K562 (cell line): ENCODE data around the gene EIF3K. TPM values are rescaled to one million over a fixed set of nuclear protein-coding genes. Genes with fewer than 3 reads are reported as not detected.
A peak's percentile ranks its signal among the peaks of the same experiment; 100 is the strongest.

Experiments
- ARID4B ChIP-seq: sonication (generic); formaldehyde crosslinking; IDR thresholded peaks from 2 replicates; pipeline ENCODE4 v1.8.0; 2022; ENCODE audit warnings: mild to moderate bottlenecking, missing genetic modification reagents
- HNRNPLL ChIP-seq: fragments of 200-400 bp; formaldehyde crosslinking; IDR thresholded peaks from 2 replicates; pipeline ENCODE4 v1.6.1; 2017; ENCODE audit warnings: low read length, low read depth, mild to moderate bottlenecking; ENCODE audit not compliant: poor library complexity, severe bottlenecking
- KAT8 ChIP-seq: fragments of 450-650 bp; IDR thresholded peaks from 2 replicates; pipeline ENCODE4 v1.6.1; 2016; ENCODE audit warnings: low read depth, mild to moderate bottlenecking
- LCOR ChIP-seq: sonication (generic); formaldehyde crosslinking; IDR thresholded peaks from 2 replicates; pipeline ENCODE4 v1.8.0; 2022; ENCODE audit warnings: mild to moderate bottlenecking, missing genetic modification reagents
- MAFG ChIP-seq: fragments of 450-650 bp; conservative IDR thresholded peaks from 2 replicates; pipeline ENCODE4 v1.6.1; 2016; ENCODE audit warnings: missing genetic modification characterization, missing compliant biosample characterization
- MYC ChIP-seq, 2 experiments: fragments of 250-450 bp in 1 of 2; sonication (Bioruptor Pico) in 1 of 2; IDR thresholded peaks; 2 replicates each; pipeline versions ENCODE4 v1.5.1 to v1.6.1; 2012 to 2021; ENCODE audit warnings: low read depth in 2 of 2, borderline replicate concordance in 1 of 2, improper control_type of control experiment in 1 of 2, low read length in 1 of 2, mild to moderate bottlenecking in 1 of 2, moderate library complexity in 1 of 2
- PHF8 ChIP-seq: fragments of 200-600 bp; sonication (generic); IDR thresholded peaks from 2 replicates; pipeline ENCODE4 v1.6.1; 2012; ENCODE audit warnings: mixed run types, mild to moderate bottlenecking, inconsistent platforms, low read length, moderate library complexity, borderline replicate concordance
- SIN3B ChIP-seq: fragments of 450-650 bp; IDR thresholded peaks from 2 replicates; pipeline ENCODE4 v1.6.1; 2017; ENCODE audit warnings: low read depth, mild to moderate bottlenecking, moderate library complexity
- ZMIZ1 ChIP-seq, 2 experiments: fragments of 150-350 bp in 1 of 2; IDR thresholded peaks; 2 replicates each; pipeline ENCODE4 v1.6.1; 2012 to 2016; ENCODE audit warnings: low read depth in 2 of 2, low read length in 2 of 2, mild to moderate bottlenecking in 1 of 2, moderate library complexity in 1 of 2
- ZNF347 ChIP-seq: fragments of 450-650 bp; formaldehyde crosslinking; IDR thresholded peaks from 2 replicates; pipeline ENCODE4 v1.4.0; 2020; ENCODE audit warnings: low read depth, mild to moderate bottlenecking, moderate library complexity
- polyA plus RNA-seq, 8 experiments: library from polyadenylated mRNA; depleted of rRNA in 4 of 8; stranded (reverse) in 5 of 8; unstranded in 3 of 8; fragments of >200 nt; fragmentation: Nextera tagmentation in 2 of 8; fragmentation: Illumina TruSeq in 1 of 8; extraction: Ambion mirVana in 2 of 8; extraction: Trizol in 1 of 8; gene quantifications; 2 replicates each; pipeline versions ENCODE4 v1.2.1 to v1.2.3, GENCODE V29; 2011 to 2014; ENCODE audit warnings: inconsistent platforms in 1 of 8, missing spikeins in 1 of 8
- total RNA-seq, 7 experiments: library from RNA; depleted of rRNA in 6 of 7; stranded (reverse); fragments of >200 nt in 6 of 7; fragmentation: Illumina TruSeq in 2 of 7; extraction: Trizol in 2 of 7; gene quantifications; 2 replicates each; pipeline versions ENCODE4 v1.2.1 to v1.2.3, GENCODE V29; 2011 to 2021; ENCODE audit warnings: low replicate concordance in 1 of 7
- TF ChIP-seq, protein P1 (sequence below): fragments of 250-450 bp; sonication (Bioruptor Pico); IDR thresholded peaks from 2 replicates; pipeline ENCODE4 v1.8.0; 2021; ENCODE audit warnings: moderate library complexity, mild to moderate bottlenecking, inconsistent platforms

The EIF3K gene
- total and polyA plus RNA-seq, 9 of the 15 experiments (the other 6 are each of a cell fraction or from before 2014, with no cell fraction given) = 387 to 1,827 (median 733) TPM

GRCh38 chr19:38647368-38647965 is 28.5 kb downstream of the EIF3K start, which contains the start of gene ACTN4 (continued):
- no peak for TF ChIP-seq ZMIZ1 (IDR thresholded peaks at IDR 0.05; ENCODE audit: low read depth in 2 of 2, low read length in 2 of 2)
- TF ChIP-seq SIN3B = no peak
- TF ChIP-seq ARID4B = peak; percentile 83
- no peak for TF ChIP-seq KAT8
- no peak for TF ChIP-seq LCOR (CRISPR knock-in tag)
- TF ChIP-seq, protein P1, sequence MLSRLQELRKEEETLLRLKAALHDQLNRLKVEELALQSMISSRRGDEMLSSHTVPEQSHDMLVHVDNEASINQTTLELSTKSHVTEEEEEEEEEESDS (CRISPR knock-in tag) = no peak
- peak; percentile 65 for TF ChIP-seq HNRNPLL
- peak; percentile 55; the same call in 1 of the 2 replicates for TF ChIP-seq MYC (IDR thresholded peaks at IDR 0.05; ENCODE audit: low read depth, low read length)
- TF ChIP-seq MYC (CRISPR knock-in tag; IDR thresholded peaks at IDR 0.05; ENCODE audit: borderline replicate concordance, low read depth) = no peak
- TF ChIP-seq PHF8 = peak; percentile 88; the same call in 1 of the 2 replicates
- no peak for TF ChIP-seq ZNF347
- no peak for TF ChIP-seq MAFG (tag)
